Glomerular endothelial cell (primary cell): ENCODE measurements around the gene HIPK2. TPM values are rescaled to one million over a fixed set of nuclear protein-coding genes. Genes with fewer than 3 reads are reported as not detected.

Experiments
- DNase-seq: peaks from one replicate; pipeline ENCODE4 v3.0.0-alpha.2; 2011; ENCODE audit warnings: low read depth, low spot score; ENCODE audit errors: extremely low read depth
- total RNA-seq: library from RNA; depleted of rRNA; stranded (reverse); fragments of >200 nt; gene quantifications from 2 replicates; pipeline ENCODE4 v1.2.3, GENCODE V29; 2015

HIPK2 gene
- total RNA-seq, 1 donor from 2014 or later, result 69.4 TPM

GRCh38 chr7:139753081-139753692, 24.6 kb downstream of the HIPK2 start:
- no peak for DNase-seq

- no peak for DNase-seq
These were observed 25.2 kb downstream of the HIPK2 start for GRCh38 chr7:139752604-139753003.

GRCh38 chr7:139752148-139752547, 25.6 kb downstream of the HIPK2 start:
- no peak for DNase-seq

DNA sequence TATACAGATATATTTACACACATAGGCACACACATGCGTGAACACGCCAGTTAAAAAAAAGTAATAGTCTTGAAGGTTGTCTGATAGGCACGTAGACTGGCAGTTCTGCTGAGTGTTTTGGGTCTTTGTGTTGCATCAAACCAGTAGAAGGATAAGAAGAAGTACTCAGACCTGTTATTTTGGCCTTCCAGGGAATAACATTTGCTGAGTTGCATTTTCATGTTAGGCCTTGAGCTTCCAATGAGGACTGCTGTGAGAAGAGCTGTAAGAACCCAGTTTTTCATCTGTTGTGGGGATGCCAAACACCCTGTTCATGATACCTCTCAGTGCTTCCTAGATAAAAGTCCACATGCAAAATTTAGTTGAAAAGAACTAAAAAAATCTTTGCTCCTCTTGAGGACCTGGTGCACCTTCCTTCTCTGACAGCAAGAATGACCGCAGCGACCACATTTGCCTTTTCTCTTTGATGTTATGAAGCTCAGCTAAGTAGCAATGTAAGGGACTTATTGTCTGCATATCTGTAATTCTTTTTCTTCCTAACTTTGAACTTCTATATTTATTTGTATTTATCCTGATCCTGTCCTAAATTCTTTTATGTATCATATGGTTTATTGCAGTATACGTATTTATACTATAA, 27.2 kb downstream of the HIPK2 start:
- DNase-seq, result no peak

DNA sequence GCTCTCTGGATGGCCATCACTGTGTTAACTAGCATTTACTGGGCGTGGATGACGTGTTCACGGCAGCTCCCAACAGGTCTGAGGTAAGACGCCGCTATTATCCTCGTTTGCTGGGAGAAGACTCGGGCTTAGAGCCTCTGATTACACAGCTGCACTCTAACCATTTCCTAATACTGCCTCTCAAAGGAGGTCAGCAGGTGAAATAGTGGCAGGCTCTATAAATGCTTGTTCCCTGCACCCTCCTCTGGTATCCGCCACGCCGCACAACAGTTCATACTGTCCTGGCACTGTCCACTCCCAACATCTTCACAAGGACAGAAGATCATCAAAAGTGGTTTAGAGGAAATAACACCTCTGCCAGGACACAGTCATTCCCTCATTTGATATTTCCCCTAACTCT, 28.3 kb downstream of the HIPK2 start:
- DNase-seq, result no peak

DNA sequence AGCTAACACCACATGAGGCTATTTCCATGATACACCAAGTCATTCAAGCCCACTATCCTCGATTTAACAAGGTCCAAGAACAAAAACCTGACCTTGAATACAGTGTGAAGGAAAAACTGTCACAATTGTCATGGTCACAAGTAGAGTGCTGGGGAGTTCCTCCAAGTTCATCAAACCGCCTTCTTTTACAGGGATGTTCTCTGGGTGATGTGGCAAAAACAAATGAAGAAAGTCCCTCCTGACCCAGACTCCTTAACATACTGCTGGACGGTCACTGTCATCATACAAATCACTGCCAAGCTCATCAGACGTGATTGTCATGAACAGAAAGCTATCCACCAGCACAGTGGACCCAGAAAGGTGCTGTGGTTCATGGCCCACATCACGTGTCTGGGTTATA, 28.9 kb downstream of the HIPK2 start:
- no peak for DNase-seq

DNA sequence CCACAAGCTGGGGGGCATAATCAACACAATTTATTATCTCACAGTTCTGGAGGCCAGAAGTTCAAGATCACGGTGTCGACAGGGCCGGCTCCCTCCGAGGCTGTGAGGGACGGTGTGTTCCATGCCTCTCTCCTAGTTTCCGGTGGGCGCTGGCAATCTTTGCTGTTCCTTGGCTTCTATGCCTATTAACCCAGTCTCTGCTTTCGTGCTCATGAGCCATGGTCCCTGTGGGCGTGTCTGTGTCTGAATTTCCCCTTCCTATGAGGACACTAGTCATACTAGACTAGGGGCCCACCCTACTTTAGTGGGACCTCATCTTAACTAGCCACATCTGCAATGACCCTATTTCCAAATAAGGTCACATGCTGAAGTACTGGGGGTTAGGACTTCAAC, 29.4 kb downstream of the HIPK2 start:
- DNase-seq, result no peak

- DNase-seq, result no peak
These were observed 30.0 kb downstream of the HIPK2 start for GRCh38 chr7:139747662-139748372.

DNA sequence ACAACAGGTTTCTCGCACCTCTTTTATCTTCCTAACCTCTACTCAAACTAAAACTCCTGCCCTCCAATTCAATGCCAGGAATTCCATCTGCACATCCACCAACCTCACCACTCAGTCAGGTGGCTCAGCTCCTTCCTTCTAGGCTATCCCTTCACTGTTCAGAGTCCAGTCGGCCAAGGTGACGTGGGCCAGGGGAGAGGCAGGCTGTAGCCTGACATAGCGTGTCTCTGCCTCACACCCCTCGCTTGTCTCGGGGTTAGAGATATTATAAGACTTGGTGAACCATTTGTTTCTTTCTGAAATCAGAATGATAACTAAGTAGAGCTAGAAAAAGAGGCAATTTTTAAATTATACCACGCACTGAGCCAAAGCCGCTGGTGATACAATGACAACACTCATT, 31.1 kb downstream of the HIPK2 start:
- DNase-seq, result no peak

DNA sequence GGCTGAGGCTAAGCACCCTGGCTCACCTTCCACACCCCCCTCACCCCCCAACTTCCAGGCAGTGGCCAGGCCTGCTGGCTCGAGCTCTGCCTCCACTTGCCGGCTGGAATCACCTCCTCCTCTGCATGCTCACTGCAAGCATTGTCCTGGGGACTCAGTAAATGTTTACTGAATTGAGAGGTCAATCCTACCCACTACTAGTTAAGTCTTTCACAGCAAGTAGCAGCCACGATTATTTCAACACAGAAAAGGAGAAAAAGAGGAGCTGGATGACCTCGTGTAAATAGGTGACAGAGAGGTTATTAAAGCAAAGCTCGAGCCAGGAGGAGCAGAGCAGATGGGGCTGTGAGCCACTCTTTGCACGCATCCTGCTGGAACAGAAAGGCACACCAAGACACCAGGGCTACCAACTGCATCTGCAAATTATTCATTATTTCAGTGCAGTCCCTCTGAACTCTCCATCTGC, 32.1 kb downstream of the HIPK2 start:
- DNase-seq, result no peak

DNA sequence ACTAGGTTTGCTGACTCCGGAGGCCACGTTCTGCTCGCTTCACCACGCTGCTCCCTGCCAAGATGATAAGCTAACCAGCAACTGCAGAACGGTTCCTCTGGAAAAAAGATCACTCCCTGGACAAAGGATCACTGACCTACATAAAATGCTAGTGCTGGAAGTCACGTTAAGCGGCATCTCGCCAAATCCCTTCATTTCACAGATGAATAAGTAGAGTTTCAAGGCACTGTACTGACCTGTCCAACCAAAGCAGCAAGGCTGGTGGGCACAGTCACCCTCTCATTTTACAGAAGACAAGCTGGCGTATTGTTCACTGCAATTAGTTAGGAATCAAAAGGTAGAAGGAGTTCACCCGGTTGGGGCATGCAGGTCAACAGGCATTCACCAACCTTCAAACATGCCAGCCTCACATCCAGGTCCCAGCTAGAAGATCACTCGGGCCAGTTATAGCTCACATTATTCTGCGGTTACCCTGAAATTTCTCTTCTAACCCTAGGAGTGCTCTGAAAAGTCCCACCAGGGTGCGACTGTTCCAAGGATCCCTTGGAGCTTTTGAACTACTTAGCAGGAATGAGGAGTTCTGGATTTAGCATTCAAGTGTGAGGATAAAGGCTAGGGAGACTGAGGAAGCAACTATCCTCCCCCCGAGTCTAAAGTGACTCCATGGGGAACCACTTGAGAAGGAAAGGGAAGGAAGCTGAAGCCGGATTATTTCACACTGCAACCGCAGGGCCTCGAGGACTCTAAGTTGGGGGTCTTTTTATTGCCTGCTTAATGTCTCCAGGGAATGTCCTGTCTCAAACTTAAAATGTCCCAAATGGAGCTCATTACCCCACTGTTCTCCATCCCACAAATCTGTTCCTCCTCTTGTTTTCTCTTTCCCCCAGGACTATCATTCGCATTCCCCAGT, 32.8 kb downstream of the HIPK2 start:
- DNase-seq, result no peak

DNA sequence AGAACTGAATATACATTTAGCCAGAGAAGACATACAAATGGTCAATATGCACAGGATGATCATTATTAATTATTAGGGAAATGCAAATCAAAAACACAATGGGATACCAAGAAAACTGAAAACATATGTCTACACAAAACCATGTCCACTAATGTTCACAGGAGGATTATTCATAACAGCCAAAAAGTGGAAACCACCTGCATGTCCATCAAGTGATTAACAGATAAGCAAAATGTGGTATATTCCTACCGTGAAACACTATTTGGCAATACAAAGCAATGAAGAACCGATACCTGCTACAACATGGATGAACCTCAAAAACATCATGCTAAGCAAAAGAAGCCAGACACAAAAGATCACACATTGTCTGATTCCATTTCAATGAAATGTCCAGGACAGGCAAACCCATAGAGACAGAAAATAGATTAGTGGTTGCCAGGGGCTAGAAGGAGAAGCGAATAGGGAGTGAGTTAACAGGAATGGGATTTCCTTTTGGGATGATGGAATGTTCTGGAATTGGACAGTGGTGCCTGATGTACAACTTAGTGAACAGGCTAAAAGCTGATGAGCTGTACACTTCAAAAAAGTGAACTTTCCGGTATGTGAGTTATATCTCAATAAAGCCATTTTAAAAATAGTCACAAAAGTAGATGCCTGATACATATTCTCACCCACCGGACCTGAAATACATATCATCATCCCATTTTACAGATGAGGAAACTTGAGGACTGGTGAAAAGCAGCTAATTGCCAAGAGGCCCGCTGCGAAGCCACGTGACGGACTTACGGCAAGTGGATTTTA, 33.6 kb downstream of the HIPK2 start:
- DNase-seq, result no peak

- DNase-seq, result no peak
These were observed 34.4 kb downstream of the HIPK2 start for GRCh38 chr7:139743267-139743966.

- no peak for DNase-seq
These were observed 35.9 kb downstream of the HIPK2 start for GRCh38 chr7:139741789-139742344.

GRCh38 chr7:139741239-139741638, 36.6 kb downstream of the HIPK2 start:
- no peak for DNase-seq

DNA sequence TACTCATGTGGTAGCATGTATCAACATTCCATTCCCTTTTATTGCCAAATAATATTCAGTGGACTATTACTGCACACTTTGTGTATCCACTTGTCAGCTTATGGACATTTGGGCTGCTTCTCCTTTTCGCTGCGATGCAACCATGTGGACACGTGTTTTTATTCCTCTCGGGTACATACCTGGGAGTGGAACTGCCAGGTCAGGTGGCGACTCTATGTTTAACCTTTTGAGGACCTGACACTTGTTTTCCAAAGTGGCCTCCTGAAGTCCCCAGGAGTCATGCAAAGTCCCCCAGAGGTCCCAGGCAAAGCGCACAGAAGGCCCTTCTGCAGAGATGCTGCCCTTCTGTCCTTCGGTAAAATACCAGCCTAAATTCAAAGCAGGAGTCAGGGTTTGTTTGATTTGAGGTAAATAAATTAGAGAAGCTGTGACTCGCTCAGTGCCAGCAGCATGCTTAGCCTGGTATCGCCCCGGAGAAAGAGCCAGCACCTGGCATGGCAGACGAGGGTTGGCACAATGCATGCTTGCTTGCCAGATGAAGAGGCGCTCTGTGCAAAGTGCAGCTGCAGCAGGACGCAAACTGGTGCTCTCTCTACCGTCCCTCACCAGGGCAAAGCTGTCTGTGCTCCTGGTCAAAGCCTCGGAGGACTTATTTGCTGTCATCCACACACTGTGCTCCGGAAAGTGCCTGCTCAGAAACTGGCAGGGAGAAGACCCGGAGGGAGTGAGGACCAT, 37.8 kb downstream of the HIPK2 start:
- DNase-seq, result no peak

GRCh38 chr7:139738772-139739171, 39.0 kb downstream of the HIPK2 start:
- DNase-seq, result no peak

DNA sequence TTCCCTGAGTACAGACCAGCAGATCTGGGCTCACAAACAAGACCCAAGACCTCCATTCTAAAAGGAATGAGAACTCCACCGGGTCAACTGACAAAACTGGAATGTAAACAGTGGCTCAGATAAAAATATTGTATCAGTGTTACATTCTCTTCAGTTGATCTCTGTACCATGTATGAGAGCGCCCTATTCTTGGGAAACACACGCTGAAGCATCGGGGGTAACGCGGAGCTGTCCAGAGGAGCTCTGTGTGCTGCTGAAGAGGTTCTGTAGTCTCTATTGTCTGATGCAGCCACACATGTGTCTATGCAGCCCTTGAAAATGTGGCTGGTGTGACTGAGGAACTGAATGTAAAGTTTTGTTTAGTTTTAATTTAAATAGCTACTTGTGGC, 39.7 kb downstream of the HIPK2 start:
- DNase-seq, result no peak
